Thoracic aorta (tissue), 2 donors: ENCODE measurements around the gene PKDCC. TPM values are rescaled to one million over a fixed set of nuclear protein-coding genes. Genes with fewer than 3 reads are reported as not detected.

Experiments
- ATAC-seq: fragments of 150-250 bp; one replicate; pipeline ENCODE4 v1.8.0; 2017; ENCODE audit warnings: low read depth; ENCODE audit not compliant: insufficient number of reproducible peaks, low FRiP score
- DNase-seq: peaks from one replicate; pipeline ENCODE4 v3.0.0-alpha.2; 2020; ENCODE audit warnings: low spot score
- H3K27ac ChIP-seq, 2 donors: fragments of 200-600 bp; sonication (generic); 1 replicate in 1 of 2; 2 replicates in 1 of 2; pipeline ENCODE4 v1.5.1; 2016; ENCODE audit warnings: mild to moderate bottlenecking in 2 of 2, moderate library complexity in 2 of 2
- H3K27me3 ChIP-seq: fragments of 200-600 bp; sonication (generic); replicated peaks from 2 replicates; pipeline ENCODE4 v1.6.0; 2016; ENCODE audit warnings: mild to moderate bottlenecking; ENCODE audit not compliant: insufficient read depth
- H3K36me3 ChIP-seq: fragments of 200-600 bp; sonication (generic); one replicate; pipeline ENCODE4 v1.5.1; 2016
- H3K4me1 ChIP-seq, 2 donors: fragments of 200-600 bp; sonication (generic); 1 replicate in 1 of 2; 2 replicates in 1 of 2; pipeline versions ENCODE4 v1.5.1 to v1.6.0; 2016; ENCODE audit warnings: low read depth in 2 of 2, mild to moderate bottlenecking in 1 of 2; ENCODE audit not compliant: control insufficient read depth in 1 of 2
- H3K4me3 ChIP-seq: fragments of 200-600 bp; sonication (generic); 2 replicates; pipeline ENCODE4 v1.5.1; 2016; ENCODE audit warnings: mild to moderate bottlenecking
- H3K9me3 ChIP-seq: fragments of 200-600 bp; sonication (generic); 2 replicates; pipeline ENCODE4 v1.5.1; 2016
- CTCF ChIP-seq: fragments of 200-600 bp; sonication (generic); IDR thresholded peaks from one replicate; pipeline ENCODE4 v1.5.1; 2019; ENCODE audit warnings: antibody characterized with exemption
- total RNA-seq, 2 donors: library from RNA; depleted of rRNA; stranded (reverse); fragments of >200 nt; gene quantifications; one replicate each; pipeline versions ENCODE4 v1.1.0 to v1.2.3, GENCODE V29; 2016

Gene PKDCC
- total RNA-seq, 2 donors from 2014 or later = 75.8 to 225 TPM

- ATAC-seq (no peak), DNase-seq (no peak)
- Histone ChIP-seq H3K4me3 (no peak overlapping the region), H3K9me3 (no peaks in the 10 kb centered on the region), H3K27ac (no peak overlapping the region), H3K27me3 (no peaks in the 10 kb centered on the region), H3K36me3 (no peaks in the 10 kb centered on the region), H3K4me1 (peaks cover 13 to 19% of the 10 kb centered on the region in 2 donors)
- TF ChIP-seq CTCF = no peak
Observed at GRCh38 chr2:42001711-42002201, 46.1 kb upstream of the PKDCC start.

GRCh38 chr2:42007551-42007950, 40.3 kb upstream of the PKDCC start:
- DNase-seq = no peak
- ATAC-seq = no peak
- Histone ChIP-seq H3K4me3 (no peak overlapping the region), H3K36me3 (no peaks in the 10 kb centered on the region), H3K4me1 (peaks cover 0 to 17% of the 10 kb centered on the region in 2 donors), H3K27ac (no peak overlapping the region), H3K9me3 (no peaks in the 10 kb centered on the region), H3K27me3 (no peaks in the 10 kb centered on the region)
- TF ChIP-seq CTCF = no peak

- Histone ChIP-seq H3K36me3 (no peaks in the 10 kb centered on the region), H3K9me3 (no peaks in the 10 kb centered on the region), H3K4me1 (peaks cover 0 to 17% of the 10 kb centered on the region in 2 donors), H3K4me3 (no peak overlapping the region), H3K27me3 (no peaks in the 10 kb centered on the region), H3K27ac (no peak overlapping the region)
- DNase-seq = no peak
- TF ChIP-seq CTCF = no peak
- ATAC-seq = no peak
Observed at GRCh38 chr2:42008241-42008921, 39.4 kb upstream of the PKDCC start.

- Histone ChIP-seq H3K4me1 (peaks cover 0 to 17% of the 10 kb centered on the region in 2 donors), H3K27me3 (no peaks in the 10 kb centered on the region), H3K27ac (no peak overlapping the region), H3K36me3 (no peaks in the 10 kb centered on the region), H3K4me3 (peak overlapping the region; percentile 59), H3K9me3 (no peaks in the 10 kb centered on the region)
- no peak for TF ChIP-seq CTCF
- ATAC-seq = peak; percentile 56
- DNase-seq = no peak
Observed at GRCh38 chr2:42009657-42010580, 37.9 kb upstream of the PKDCC start.

GRCh38 chr2:42010743-42011298, 37.0 kb upstream of the PKDCC start:
- peaks cover 0 to 17% of the 10 kb centered on the region in 2 donors for H3K4me1 ChIP-seq
- ATAC-seq (no peak), DNase-seq (no peak)
- H3K27me3 ChIP-seq = no peaks in the 10 kb centered on the region
- no peaks in the 10 kb centered on the region for H3K36me3 ChIP-seq
- no peak overlapping the region for H3K4me3 ChIP-seq
- H3K27ac ChIP-seq = no peak overlapping the region
- no peak for TF ChIP-seq CTCF
- no peaks in the 10 kb centered on the region for H3K9me3 ChIP-seq
